ENCODE measurements around the gene SORL1.

The SORL1 gene

GRCh38 chr11:121670805-121671282 lies 218.7 kb downstream of the SORL1 start:
- DNase-seq = no peak

GRCh38 chr11:121671283-121672168 lies 219.4 kb downstream of the SORL1 start:
- DNase-seq = peak; percentile 15

GRCh38 chr11:121672630-121673487 lies 220.7 kb downstream of the SORL1 start:
- no peak for DNase-seq

- DNase-seq = no peak
These were observed 229.6 kb downstream of the SORL1 start for GRCh38 chr11:121681550-121682268.
